HG03558 (cell line): ENCODE measurements around the gene TRIM36.

Experiments used
- ATAC-seq: cut with Tn5 transposase; IDR thresholded peaks from one replicate; pipeline ENCODE4 v1.9.1; 2021; ENCODE audit warnings: moderate number of reproducible peaks; ENCODE audit not compliant: unreplicated experiment; ENCODE audit errors: extremely low read depth

Gene TRIM36

GRCh38 chr5:115079924-115080623 lies 89.6 kb downstream of the TRIM36 start:
- ATAC-seq, result no peak
